ENCODE measurements around the gene TPPP2. TPM values are rescaled to one million over a fixed set of nuclear protein-coding genes. Genes with fewer than 3 reads are reported as not detected.

Gene TPPP2
- total RNA-seq, 1 donor from 2014 or later, result not detected

GRCh38 chr14:21059842-21060613 lies 30.0 kb downstream of the TPPP2 start:
- H3K4me3 ChIP-seq (ENCODE audit: low read depth, low read length), result no peak overlapping the region
- no peaks in the 10 kb centered on the region for H3K36me3 ChIP-seq (ENCODE audit: control insufficient read depth, insufficient read depth, low read length)
- no peak for TF ChIP-seq CTCF (IDR thresholded peaks at IDR 0.05; ENCODE audit: insufficient read depth, low read length, severe bottlenecking)
- DNase-seq (ENCODE audit: low read depth) (peak; percentile 45), FAIRE-seq (no peak)
- no peaks in the 10 kb centered on the region for H3K27me3 ChIP-seq (ENCODE audit: control insufficient read depth, insufficient read depth, low read length)

GRCh38 chr14:21060614-21061346 lies 30.8 kb downstream of the TPPP2 start:
- TF ChIP-seq CTCF (IDR thresholded peaks at IDR 0.05; ENCODE audit: insufficient read depth, low read length, severe bottlenecking), result no peak
- DNase-seq (ENCODE audit: low read depth) (no peak), FAIRE-seq (no peak)

GRCh38 chr14:21061347-21061668 lies 31.3 kb downstream of the TPPP2 start:
- FAIRE-seq (no peak), DNase-seq (ENCODE audit: low read depth) (no peak)
- H3K36me3 ChIP-seq (ENCODE audit: control insufficient read depth, insufficient read depth, low read length), result no peaks in the 10 kb centered on the region
- no peaks in the 10 kb centered on the region for H3K27me3 ChIP-seq (ENCODE audit: control insufficient read depth, insufficient read depth, low read length)
- no peak for TF ChIP-seq CTCF (IDR thresholded peaks at IDR 0.05; ENCODE audit: insufficient read depth, low read length, severe bottlenecking)
- no peak overlapping the region for H3K4me3 ChIP-seq (ENCODE audit: low read depth, low read length)

More at GRCh38 chr14:21060614-21061346, 30.8 kb downstream of the TPPP2 start:
- no peaks in the 10 kb centered on the region for H3K36me3 ChIP-seq (ENCODE audit: control insufficient read depth, insufficient read depth, low read length)
- no peak overlapping the region for H3K4me3 ChIP-seq (ENCODE audit: low read depth, low read length)
- no peaks in the 10 kb centered on the region for H3K27me3 ChIP-seq (ENCODE audit: control insufficient read depth, insufficient read depth, low read length)

GRCh38 chr14:21063479-21063878 lies 33.5 kb downstream of the TPPP2 start:
- TF ChIP-seq CTCF (IDR thresholded peaks at IDR 0.05; ENCODE audit: insufficient read depth, low read length, severe bottlenecking), result no peak
- no peak for DNase-seq (ENCODE audit: low read depth)
- FAIRE-seq, result no peak
- no peak overlapping the region for H3K4me3 ChIP-seq (ENCODE audit: low read depth, low read length)
- H3K27me3 ChIP-seq (ENCODE audit: control insufficient read depth, insufficient read depth, low read length), result no peaks in the 10 kb centered on the region
- no peaks in the 10 kb centered on the region for H3K36me3 ChIP-seq (ENCODE audit: control insufficient read depth, insufficient read depth, low read length)

GRCh38 chr14:21066882-21067502 lies 37.0 kb downstream of the TPPP2 start:
- Histone ChIP-seq H3K4me3 (ENCODE audit: low read depth, low read length) (no peak overlapping the region), H3K36me3 (ENCODE audit: control insufficient read depth, insufficient read depth, low read length) (no peaks in the 10 kb centered on the region), H3K27me3 (ENCODE audit: control insufficient read depth, insufficient read depth, low read length) (peaks cover 5% of the 10 kb centered on the region)
- FAIRE-seq (no peak), DNase-seq (ENCODE audit: low read depth) (peak; percentile 33)
- TF ChIP-seq CTCF (IDR thresholded peaks at IDR 0.05; ENCODE audit: insufficient read depth, low read length, severe bottlenecking), result peak; percentile 38
